K562 treated with DMSO at 1 percent for 24 hours (cell line): ENCODE measurements around the gene MPHOSPH9. TPM values are rescaled to one million over a fixed set of nuclear protein-coding genes. Genes with fewer than 3 reads are reported as not detected.

Source experiments
- total RNA-seq: library from RNA; unstranded; fragments of 300-600 nt; gene quantifications from 2 replicates; pipeline ENCODE4 v1.2.3, GENCODE V29; 2022; ENCODE audit warnings: low read depth; ENCODE audit not compliant: insufficient read depth

MPHOSPH9 gene
- 10.4 and 13.1 TPM in 2 replicates for total RNA-seq

DNA sequence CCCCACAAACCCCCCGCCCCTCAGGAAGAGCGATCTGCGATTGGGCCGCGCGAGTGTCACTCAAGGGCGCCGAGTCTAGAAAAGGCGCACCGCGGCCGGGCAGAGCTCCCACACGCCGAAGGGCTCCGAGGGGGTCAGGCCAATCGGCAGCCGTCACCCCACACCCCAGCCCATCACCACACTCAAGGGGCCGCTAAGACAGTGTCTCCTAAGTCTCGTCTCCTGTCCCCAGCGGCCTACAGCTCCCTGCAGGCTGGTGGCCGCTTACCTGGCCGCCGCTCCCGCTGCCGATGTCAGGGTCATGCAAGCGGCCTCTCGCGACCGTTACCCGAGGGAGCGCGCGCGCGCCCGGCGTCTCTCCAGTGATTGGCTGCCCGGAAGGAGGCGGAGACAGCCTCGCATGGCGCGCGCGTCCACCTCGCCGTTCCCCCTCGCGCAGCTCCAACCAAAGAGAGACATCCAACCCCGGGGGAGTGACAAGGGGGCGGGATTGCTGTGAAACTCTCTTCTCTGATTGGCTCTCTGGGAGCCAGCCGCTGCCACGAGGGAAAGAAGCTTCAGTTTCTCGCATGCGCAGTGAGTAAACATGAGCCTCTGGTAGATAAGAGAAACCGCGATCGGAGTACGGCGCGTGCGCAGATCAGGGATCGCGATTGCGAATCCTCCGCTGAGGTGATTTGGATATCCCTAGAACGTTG is at the start of gene MPHOSPH9, which contains the start of gene MTRFR:
Gene MPHOSPH9 (minus strand): TSS at position 335 of the 698 bp plus-strand sequence. CDS start 2,777 bp downstream, outside the sequence.
Gene MTRFR (plus strand): TSS at position 630 of the 698 bp plus-strand sequence. CDS start 20,239 bp downstream, outside the sequence.

DNA sequence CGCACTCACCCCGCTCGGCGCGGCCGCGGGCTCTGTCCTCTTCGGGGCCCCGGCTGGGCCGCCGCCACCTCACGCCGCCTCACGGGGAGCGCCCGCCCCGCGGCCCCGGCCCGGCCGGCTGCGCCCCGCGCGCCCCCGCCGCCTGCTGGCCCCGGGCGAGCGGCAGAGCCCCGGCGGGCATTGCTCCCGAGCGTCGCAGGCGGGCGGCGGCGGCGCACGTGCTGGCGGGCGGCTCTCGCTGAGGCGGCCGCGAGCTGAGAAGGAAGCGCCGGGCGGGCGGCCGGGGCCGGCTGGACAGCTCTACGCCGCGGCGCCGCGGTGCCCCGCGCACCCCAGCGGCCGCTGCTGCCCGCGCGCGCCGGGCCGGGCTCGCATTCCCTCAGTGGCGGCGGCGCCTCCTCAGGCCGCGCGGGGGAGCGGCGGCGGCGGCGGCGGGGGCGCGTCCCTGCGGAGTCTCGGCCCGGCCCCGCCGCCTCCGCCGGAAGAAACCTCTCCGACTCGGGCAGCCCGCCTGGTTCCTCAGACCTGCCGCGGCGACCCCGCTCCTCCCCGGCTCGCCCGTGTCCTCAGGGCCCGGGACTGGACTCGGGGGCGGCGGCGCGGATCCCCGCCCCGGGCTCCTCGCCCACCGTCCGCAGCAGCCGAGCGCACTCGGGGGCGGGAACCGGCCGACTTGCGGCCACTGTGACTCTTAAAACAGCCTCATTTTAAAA is 82.0 kb downstream of the MPHOSPH9 start, which contains the start of gene PITPNM2:
Gene PITPNM2 (minus strand): TSS at position 347 of the 713 bp plus-strand sequence. CDS start 116,500 bp downstream, outside the sequence.

Other genes starting within 250 kb of the MPHOSPH9 start
- gene PITPNM2, start 82.1 kb downstream of the MPHOSPH9 start, total RNA-seq: 3.1 and 3.9 TPM in 2 replicates
- 26.4 and 32.3 TPM in 2 replicates for gene MTRFR, start 295 bp upstream of the MPHOSPH9 start, total RNA-seq
- 45.5 and 51.7 TPM in 2 replicates for gene CDK2AP1, start 38.7 kb upstream of the MPHOSPH9 start, total RNA-seq
- gene SBNO1, start 131.7 kb upstream of the MPHOSPH9 start, total RNA-seq: 11.2 and 14.0 TPM in 2 replicates
- gene KMT5A, start 151.0 kb upstream of the MPHOSPH9 start, total RNA-seq: 74.3 and 89.5 TPM in 2 replicates
- gene RILPL2, start 203.5 kb upstream of the MPHOSPH9 start, total RNA-seq: 6.2 and 6.3 TPM in 2 replicates
- gene SNRNP35, start 225.0 kb upstream of the MPHOSPH9 start, total RNA-seq: 19.7 TPM in 2 replicates